Breast epithelium (tissue), 3 donors: ENCODE results near the gene TMEM63B.

Experiments
- CTCF ChIP-seq, 3 donors: fragments of 450-650 bp; IDR thresholded peaks; one replicate each; pipeline ENCODE4 v1.5.1; 2016 to 2017; ENCODE audit warnings: antibody characterized with exemption in 3 of 3, mild to moderate bottlenecking in 3 of 3, moderate library complexity in 3 of 3
- POLR2A ChIP-seq: fragments of 450-650 bp; IDR thresholded peaks from one replicate; pipeline ENCODE4 v1.6.1; 2016; ENCODE audit warnings: antibody characterized with exemption, mild to moderate bottlenecking, moderate library complexity
- POLR2AphosphoS5 ChIP-seq, 3 donors: sonication (generic); formaldehyde crosslinking; IDR thresholded peaks; one replicate each; pipeline ENCODE4 v1.6.1; 2017; ENCODE audit warnings: antibody characterized with exemption in 3 of 3

- TF ChIP-seq POLR2A: no peak
- no peak for TF ChIP-seq CTCF (IDR thresholded peaks at IDR 0.05)
- no peak for TF ChIP-seq POLR2AphosphoS5 (IDR thresholded peaks at IDR 0.05)
Measured at GRCh38 chr6:44180406-44180805, 53.1 kb downstream of the TMEM63B start.
